Thyroid gland (tissue), 4 donors: ENCODE results near the gene TGM2.

Source experiments
- POLR2A ChIP-seq, 2 donors: fragments of 450-650 bp; IDR thresholded peaks; one replicate each; pipeline ENCODE4 v1.6.1; 2017; ENCODE audit warnings: antibody characterized with exemption in 2 of 2, mild to moderate bottlenecking in 2 of 2, moderate library complexity in 1 of 2
- TF ChIP-seq, protein P1 (sequence below), 6 experiments: fragments of 200-600 bp in 3 of 6; fragments of 450-650 bp in 3 of 6; sonication (generic) in 3 of 6; IDR thresholded peaks; one replicate each; pipeline ENCODE4 v1.5.1; 2016 to 2019; ENCODE audit warnings: antibody characterized with exemption in 6 of 6, mild to moderate bottlenecking in 2 of 6, inconsistent platforms in 1 of 6, moderate library complexity in 1 of 6

DNA sequence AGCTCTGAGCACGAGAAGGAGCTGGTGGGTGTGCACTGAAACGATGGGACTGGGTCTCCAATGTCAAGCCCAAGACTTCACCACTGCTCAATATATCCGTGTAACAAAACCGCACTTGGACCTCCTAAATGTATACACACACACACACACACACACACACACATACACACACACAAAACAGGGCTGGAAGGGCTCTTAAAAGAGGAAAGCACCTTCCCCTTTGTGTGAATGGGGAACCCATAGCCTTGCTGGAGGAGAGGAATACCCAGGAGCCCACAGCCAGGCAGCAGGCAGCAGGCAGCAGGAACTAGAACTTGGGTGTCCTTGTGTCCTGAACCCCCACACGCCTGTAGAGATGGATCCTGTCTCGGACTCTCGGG, 29.8 kb downstream of the TGM2 start:
- TF ChIP-seq, protein P1, sequence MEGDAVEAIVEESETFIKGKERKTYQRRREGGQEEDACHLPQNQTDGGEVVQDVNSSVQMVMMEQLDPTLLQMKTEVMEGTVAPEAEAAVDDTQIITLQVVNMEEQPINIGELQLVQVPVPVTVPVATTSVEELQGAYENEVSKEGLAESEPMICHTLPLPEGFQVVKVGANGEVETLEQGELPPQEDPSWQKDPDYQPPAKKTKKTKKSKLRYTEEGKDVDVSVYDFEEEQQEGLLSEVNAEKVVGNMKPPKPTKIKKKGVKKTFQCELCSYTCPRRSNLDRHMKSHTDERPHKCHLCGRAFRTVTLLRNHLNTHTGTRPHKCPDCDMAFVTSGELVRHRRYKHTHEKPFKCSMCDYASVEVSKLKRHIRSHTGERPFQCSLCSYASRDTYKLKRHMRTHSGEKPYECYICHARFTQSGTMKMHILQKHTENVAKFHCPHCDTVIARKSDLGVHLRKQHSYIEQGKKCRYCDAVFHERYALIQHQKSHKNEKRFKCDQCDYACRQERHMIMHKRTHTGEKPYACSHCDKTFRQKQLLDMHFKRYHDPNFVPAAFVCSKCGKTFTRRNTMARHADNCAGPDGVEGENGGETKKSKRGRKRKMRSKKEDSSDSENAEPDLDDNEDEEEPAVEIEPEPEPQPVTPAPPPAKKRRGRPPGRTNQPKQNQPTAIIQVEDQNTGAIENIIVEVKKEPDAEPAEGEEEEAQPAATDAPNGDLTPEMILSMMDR (IDR thresholded peaks at IDR 0.05), result no peak
- TF ChIP-seq POLR2A (IDR thresholded peaks at IDR 0.05), result no peak
